WTC11 (cell line): ENCODE data around the gene RNF7. TPM values are rescaled to one million over a fixed set of nuclear protein-coding genes. Genes with fewer than 3 reads are reported as not detected.

Source experiments
- ATAC-seq: fragments of 200-7000 bp; cut with Tn5 transposase; 2 replicates; pipeline ENCODE4 v1.10.0; 2021; ENCODE audit warnings: mild to moderate bottlenecking, moderate library complexity
- CTCF ChIA-PET: fragments of 300-600 bp; sonication (Branson Sonifier 250); formaldehyde crosslinking; loops from one replicate; lab custom pipeline; 2021; ENCODE audit warnings: antibody characterized with exemption; lab: Charles Lee
- POLR2A ChIA-PET: fragments of 350-600 bp; sonication (Branson Sonifier 250); formaldehyde crosslinking; loops from one replicate; lab custom pipeline; 2021; ENCODE audit warnings: antibody characterized with exemption; lab: Charles Lee
- DNase-seq: peaks from one replicate; pipeline ENCODE4 v3.0.0; 2021; ENCODE audit warnings: low spot score
- H3K27ac Mint-ChIP-seq: 2 replicates; pipeline ENCODE4 v1.8.0; 2021; ENCODE audit warnings: mixed read lengths
- H3K27me3 Mint-ChIP-seq: 2 replicates; pipeline ENCODE4 v1.8.0; 2021; ENCODE audit warnings: low read depth, mild to moderate bottlenecking, moderate library complexity, mixed read lengths
- H3K36me3 Mint-ChIP-seq: 2 replicates; pipeline ENCODE4 v1.8.0; 2021; ENCODE audit warnings: mixed read lengths
- H3K4me1 Mint-ChIP-seq: 2 replicates; pipeline ENCODE4 v1.8.0; 2022; ENCODE audit warnings: mixed read lengths
- H3K4me3 Mint-ChIP-seq: 2 replicates; pipeline ENCODE4 v1.8.0; 2021; ENCODE audit warnings: mild to moderate bottlenecking, moderate library complexity, mixed read lengths
- H3K9me3 Mint-ChIP-seq: 2 replicates; pipeline ENCODE4 v1.8.0; 2021; ENCODE audit warnings: mixed read lengths
- ATF2 ChIP-seq: sonication (generic); formaldehyde crosslinking; IDR thresholded peaks from 2 replicates; pipeline ENCODE4 v1.8.1; 2022; ENCODE audit warnings: low read depth, missing genetic modification reagents, borderline replicate concordance
- E2F4 ChIP-seq: sonication (generic); formaldehyde crosslinking; IDR thresholded peaks from 2 replicates; pipeline ENCODE4 v1.8.1; 2022; ENCODE audit warnings: low read depth, mild to moderate bottlenecking, moderate library complexity, missing genetic modification reagents, borderline replicate concordance
- ERG ChIP-seq: fragments of 250-450 bp; sonication (Bioruptor Pico); IDR thresholded peaks from 2 replicates; pipeline ENCODE4 v1.8.0; 2021; ENCODE audit warnings: mild to moderate bottlenecking
- GTF2I ChIP-seq: fragments of 250-450 bp; sonication (Bioruptor Pico); conservative IDR thresholded peaks from 2 replicates; pipeline ENCODE4 v1.4.0; 2021; ENCODE audit warnings: mild to moderate bottlenecking
- IRF2 ChIP-seq: sonication (generic); formaldehyde crosslinking; IDR thresholded peaks from 2 replicates; pipeline ENCODE4 v1.8.0; 2022; ENCODE audit warnings: low read depth, missing genetic modification reagents, borderline replicate concordance
- KAT7 ChIP-seq: sonication (generic); formaldehyde crosslinking; IDR thresholded peaks from 2 replicates; pipeline ENCODE4 v1.8.1; 2023; ENCODE audit warnings: missing genetic modification reagents, mild to moderate bottlenecking, borderline replicate concordance
- MAX ChIP-seq: sonication (generic); formaldehyde crosslinking; IDR thresholded peaks from 2 replicates; pipeline ENCODE4 v1.8.0; 2022; ENCODE audit warnings: mild to moderate bottlenecking, missing genetic modification reagents
- MLX ChIP-seq: sonication (generic); formaldehyde crosslinking; IDR thresholded peaks from 2 replicates; pipeline ENCODE4 v1.8.1; 2023; ENCODE audit warnings: mild to moderate bottlenecking, missing genetic modification reagents, moderate library complexity
- MYBL2 ChIP-seq: sonication (generic); formaldehyde crosslinking; IDR thresholded peaks from 2 replicates; pipeline ENCODE4 v1.8.1; 2023; ENCODE audit warnings: mild to moderate bottlenecking, moderate library complexity, missing genetic modification reagents
- NFE2L1 ChIP-seq: sonication (generic); formaldehyde crosslinking; IDR thresholded peaks from 2 replicates; pipeline ENCODE4 v1.8.1; 2023; ENCODE audit warnings: missing genetic modification reagents
- NR3C1 ChIP-seq: sonication (generic); formaldehyde crosslinking; conservative IDR thresholded peaks from 2 replicates; pipeline ENCODE4 v1.8.1; 2023; ENCODE audit warnings: low read depth, mild to moderate bottlenecking, missing genetic modification reagents
- PRDM15 ChIP-seq: sonication (generic); formaldehyde crosslinking; IDR thresholded peaks from 2 replicates; pipeline ENCODE4 v1.8.0; 2022; ENCODE audit warnings: missing genetic modification reagents
- RORB ChIP-seq: fragments of 250-450 bp; sonication (Bioruptor Pico); IDR thresholded peaks from 2 replicates; pipeline ENCODE4 v1.9.0; 2021; ENCODE audit warnings: mild to moderate bottlenecking
- STAT6 ChIP-seq: sonication (generic); formaldehyde crosslinking; conservative IDR thresholded peaks from 2 replicates; pipeline ENCODE4 v1.8.1; 2023; ENCODE audit warnings: mild to moderate bottlenecking, low read depth, missing genetic modification reagents, moderate library complexity
- TEAD4 ChIP-seq: sonication (generic); formaldehyde crosslinking; IDR thresholded peaks from 2 replicates; pipeline ENCODE4 v1.8.0; 2022; ENCODE audit warnings: mild to moderate bottlenecking, missing genetic modification reagents
- total RNA-seq: library from RNA; stranded (reverse); gene quantifications from 3 replicates; pipeline ENCODE4 v1.2.3, GENCODE V29; 2021

The RNF7 gene
- total RNA-seq, 1 experiment from 2014 or later: 133 TPM

GRCh38 chr3:141783632-141784031 lies 45.5 kb downstream of the RNF7 start:
- Mint-ChIP-seq H3K27me3 (no peaks in the 10 kb centered on the region), H3K27ac (no peak overlapping the region; the same call in 1 of the 2 replicates), H3K36me3 (no peaks in the 10 kb centered on the region), H3K4me3 (no peak overlapping the region), H3K9me3 (peaks cover 7% of the 10 kb centered on the region), H3K4me1 (no peaks in the 10 kb centered on the region)
- ATAC-seq (no peak), DNase-seq (no peak)
- ChIA-PET POLR2A (no interaction called here), CTCF (interaction anchor here (1.0 to 2.1 kb wide), 7 partner anchors 9 to 139 kb away, joined by 3 to 16 read pairs (median 12); no protein-coding TSS in a partner anchor)
- TF ChIP-seq TEAD4 (CRISPR knock-in tag): no peak
- TF ChIP-seq MLX (CRISPR knock-in tag): no peak
- no peak for TF ChIP-seq MYBL2 (CRISPR knock-in tag)
- no peak for TF ChIP-seq RORB (CRISPR knock-in tag)
- no peak for TF ChIP-seq KAT7 (CRISPR knock-in tag)
- no peak for TF ChIP-seq STAT6 (CRISPR knock-in tag)
- no peak for TF ChIP-seq E2F4 (CRISPR knock-in tag)
- TF ChIP-seq MAX (CRISPR knock-in tag): no peak
- TF ChIP-seq PRDM15 (CRISPR knock-in tag): no peak
- no peak for TF ChIP-seq IRF2
- no peak for TF ChIP-seq NFE2L1 (CRISPR knock-in tag)
- no peak for TF ChIP-seq ATF2
- no peak for TF ChIP-seq NR3C1 (CRISPR knock-in tag)
- TF ChIP-seq GTF2I (CRISPR knock-in tag): no peak

- no peak for TF ChIP-seq ERG (CRISPR knock-in tag)
- TF ChIP-seq, all 79 proteins: peak for 0
- no peaks in the 10 kb centered on the region for H3K4me1 Mint-ChIP-seq
- ATAC-seq: no peak
- POLR2A ChIA-PET: no interaction called here
- H3K27ac Mint-ChIP-seq: no peak overlapping the region
- H3K4me3 Mint-ChIP-seq: no peak overlapping the region
- CTCF ChIA-PET: no interaction called here
- H3K27me3 Mint-ChIP-seq: no peaks in the 10 kb centered on the region
- no peak for DNase-seq
- no peaks in the 10 kb centered on the region for H3K36me3 Mint-ChIP-seq
- H3K9me3 Mint-ChIP-seq: peaks cover 7% of the 10 kb centered on the region
Measured at GRCh38 chr3:141784096-141784495, 46.0 kb downstream of the RNF7 start.
